ENCODE measurements around the gene PYY.

- TF ChIP-seq CTCF (IDR thresholded peaks at IDR 0.05) (no peak), POLR2A (IDR thresholded peaks at IDR 0.05) (no peak)
Observed at GRCh38 chr17:43961954-43962353, 8.2 kb upstream of the PYY start.
